Measurements from ENCODE around the gene CIBAR2. TPM values are rescaled to one million over a fixed set of nuclear protein-coding genes. Genes with fewer than 3 reads are reported as not detected.

CIBAR2 gene
- total and polyA plus RNA-seq, 2 experiments from 2014 or later: not detected

DNA sequence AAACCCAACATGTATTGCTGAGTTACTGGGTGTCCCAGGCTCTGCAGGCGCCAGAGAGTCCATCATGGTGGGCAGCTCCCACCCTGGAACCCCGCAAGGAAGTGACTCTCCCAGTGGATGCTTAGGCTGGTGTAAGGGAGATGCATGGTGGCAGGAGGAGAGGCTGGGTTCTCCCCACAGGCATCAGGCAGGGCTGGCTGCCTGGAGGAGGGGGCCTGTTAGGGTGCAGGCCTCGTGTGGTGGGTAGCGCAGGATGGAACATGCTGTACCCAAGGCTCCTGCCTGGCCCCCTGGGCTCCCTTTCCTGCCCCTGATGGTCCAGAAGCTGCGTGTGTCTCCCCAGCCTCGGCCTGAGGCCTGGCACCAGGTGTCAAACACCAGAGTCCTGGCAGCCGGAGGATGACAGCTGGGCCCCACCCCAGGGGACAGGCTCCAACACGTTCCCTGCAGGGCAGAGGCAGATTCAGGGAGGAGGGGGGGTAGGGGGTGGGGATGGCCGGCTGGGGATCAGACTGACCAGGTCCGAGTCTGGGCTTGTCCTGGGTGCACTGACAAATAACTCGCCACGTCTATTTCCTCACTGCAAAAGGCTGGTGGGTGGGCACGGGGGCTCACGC is 40.2 kb upstream of the CIBAR2 start:
- WGBS, 2 experiments (ENCODE audit: low coverage in 1 of 2, low lambda C conversion rate in 2 of 2, missing lambda C conversion rate in 2 of 2): 88 to 91% methylated on average over 10 to 14 of the region's 14 CpGs
- H3K27ac ChIP-seq: no peak overlapping the region

DNA sequence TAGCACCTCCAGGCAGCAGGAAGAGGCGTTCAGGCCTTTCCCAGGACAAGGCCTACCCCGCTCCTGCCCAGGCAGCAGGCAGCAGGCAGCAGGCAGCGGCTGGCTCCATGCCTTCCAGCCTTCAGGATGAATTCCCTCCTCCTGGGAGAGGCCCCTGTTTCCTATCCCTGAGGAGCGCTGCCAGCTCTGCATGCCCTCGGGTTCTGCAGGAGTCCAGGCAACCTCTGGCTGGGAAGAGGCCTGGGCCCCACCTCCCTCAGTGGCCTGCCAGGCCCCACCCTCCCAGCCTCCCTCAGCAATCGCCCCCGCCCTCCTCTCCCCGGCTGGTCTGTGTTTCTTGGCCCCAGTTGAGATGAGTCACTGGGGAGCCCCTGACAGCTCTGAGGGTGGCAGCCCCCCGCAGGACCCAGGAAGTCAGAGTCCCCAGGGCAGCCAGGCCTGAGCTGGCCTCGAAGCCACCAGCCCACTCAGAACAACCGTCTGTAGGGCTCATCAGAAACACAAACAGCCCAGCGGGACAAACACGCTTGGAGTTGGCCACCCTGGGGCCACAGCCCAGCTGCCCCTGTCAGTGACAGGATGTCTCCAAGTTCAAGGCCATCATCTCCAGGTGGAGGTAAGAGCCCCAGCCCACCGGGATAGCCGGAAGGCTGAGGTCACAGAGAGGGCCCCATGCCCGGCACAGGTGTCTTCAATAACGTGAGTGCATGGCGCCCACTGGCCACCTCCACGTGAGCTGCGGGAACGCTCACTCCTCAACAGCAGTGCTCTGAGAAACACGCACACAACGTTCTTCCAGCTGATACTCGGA is 39.5 kb upstream of the CIBAR2 start:
- Histone ChIP-seq H3K4me1 (ENCODE audit: insufficient read depth) (peaks cover 10% of the 10 kb centered on the region), H3K27ac (peak overlapping the region; percentile 12; the same call in 1 of the 2 replicates), H3K79me2 (ENCODE audit: insufficient read depth) (no peaks in the 10 kb centered on the region), H4K20me1 (ENCODE audit: insufficient read depth) (no peaks in the 10 kb centered on the region), H3K9me2 (ENCODE audit: insufficient read depth) (no peaks in the 10 kb centered on the region), H3K36me3 (ENCODE audit: low read depth) (no peaks in the 10 kb centered on the region), H3K9me3 (ENCODE audit: low read depth) (no peaks in the 10 kb centered on the region), H3K4me2 (ENCODE audit: unreplicated experiment) (peak overlapping the region; percentile 16), H3K9ac (peak overlapping the region; percentile 66), H3F3A (ENCODE audit: insufficient read depth) (no peaks in the 10 kb centered on the region), H3K4me3 (no peak overlapping the region), H2AFZ (peak overlapping the region; percentile 63), H3K27me3 (replicated peaks; ENCODE audit: insufficient read depth) (no peaks in the 10 kb centered on the region)
- peak; percentile 86 for DNase-seq
- in situ Hi-C loops (cut with MboI): no loop called here
- WGBS, 2 experiments (ENCODE audit: low coverage in 1 of 2, low lambda C conversion rate in 2 of 2, missing lambda C conversion rate in 2 of 2): 43 to 49% methylated on average over 20 to 24 of the region's 24 CpGs
- TF ChIP-seq EZH2 (IDR thresholded peaks at IDR 0.05; ENCODE audit: insufficient read depth, poor library complexity, severe bottlenecking): no peak

More for the DNA sequence above, 40.2 kb upstream of the CIBAR2 start:
- Histone ChIP-seq H3K4me1 (ENCODE audit: insufficient read depth) (peaks cover 12% of the 10 kb centered on the region), H3K9me3 (ENCODE audit: low read depth) (no peaks in the 10 kb centered on the region), H3K36me3 (ENCODE audit: low read depth) (no peaks in the 10 kb centered on the region), H3K9me2 (ENCODE audit: insufficient read depth) (no peaks in the 10 kb centered on the region), H3K4me3 (no peak overlapping the region), H3F3A (ENCODE audit: insufficient read depth) (no peaks in the 10 kb centered on the region), H3K27me3 (replicated peaks; ENCODE audit: insufficient read depth) (no peaks in the 10 kb centered on the region), H4K20me1 (ENCODE audit: insufficient read depth) (no peaks in the 10 kb centered on the region), H3K79me2 (ENCODE audit: insufficient read depth) (no peaks in the 10 kb centered on the region), H2AFZ (no peak overlapping the region), H3K9ac (no peak overlapping the region), H3K4me2 (ENCODE audit: unreplicated experiment) (no peak overlapping the region)
- in situ Hi-C loops (cut with MboI): no loop called here
- TF ChIP-seq EZH2phosphoT487 (IDR thresholded peaks at IDR 0.05; ENCODE audit: insufficient read depth, low read depth) (no peak), EZH2 (IDR thresholded peaks at IDR 0.05; ENCODE audit: insufficient read depth, poor library complexity, severe bottlenecking) (no peak)
- no peak for DNase-seq

DNA sequence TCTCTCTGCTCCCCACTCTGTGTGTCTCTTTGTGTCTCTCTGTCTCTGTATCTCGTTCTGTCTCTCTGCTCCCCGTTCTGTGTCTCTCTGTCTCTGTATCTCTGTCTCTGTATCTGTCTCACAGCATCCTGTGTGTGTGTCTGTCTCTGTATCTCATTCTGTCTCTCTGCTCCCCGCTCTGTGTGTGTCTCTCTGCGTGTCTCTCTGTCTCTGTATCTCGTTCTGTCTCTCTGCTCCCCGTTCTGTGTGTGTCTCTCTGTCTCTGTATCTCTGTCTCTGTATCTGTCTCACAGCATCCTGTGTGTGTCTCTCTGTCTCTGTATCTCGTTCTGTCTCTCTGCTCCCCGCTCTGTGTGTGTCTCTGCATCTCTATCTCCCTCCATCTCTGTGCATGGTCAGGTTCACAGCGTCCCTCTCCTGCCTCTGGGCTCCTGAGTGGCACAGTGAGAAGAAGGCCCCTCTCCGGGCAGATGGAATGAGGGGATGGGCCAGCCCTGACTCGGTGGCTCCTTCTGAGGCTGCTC is 38.9 kb upstream of the CIBAR2 start:
- H3F3A ChIP-seq (ENCODE audit: insufficient read depth): no peaks in the 10 kb centered on the region
- H3K4me3 ChIP-seq: no peak overlapping the region
- no peaks in the 10 kb centered on the region for H3K27me3 ChIP-seq (replicated peaks; ENCODE audit: insufficient read depth)
- in situ Hi-C loops (cut with MboI): no loop called here
- peak overlapping the region; percentile 66 for H3K9ac ChIP-seq
- TF ChIP-seq EZH2phosphoT487 (IDR thresholded peaks at IDR 0.05; ENCODE audit: insufficient read depth, low read depth): no peak
- TF ChIP-seq EZH2 (IDR thresholded peaks at IDR 0.05; ENCODE audit: insufficient read depth, poor library complexity, severe bottlenecking): no peak
- H4K20me1 ChIP-seq (ENCODE audit: insufficient read depth): no peaks in the 10 kb centered on the region
- DNase-seq: no peak
- no peaks in the 10 kb centered on the region for H3K9me2 ChIP-seq (ENCODE audit: insufficient read depth)
- peak overlapping the region; percentile 16 for H3K4me2 ChIP-seq (ENCODE audit: unreplicated experiment)
- H3K27ac ChIP-seq: peak overlapping the region; percentile 12; the same call in 1 of the 2 replicates
- WGBS, 2 experiments (ENCODE audit: low coverage in 1 of 2, low lambda C conversion rate in 2 of 2, missing lambda C conversion rate in 2 of 2): 67 to 71% methylated on average over 10 to 11 of the region's 11 CpGs
- peak overlapping the region; percentile 63 for H2AFZ ChIP-seq
- peaks cover 10% of the 10 kb centered on the region for H3K4me1 ChIP-seq (ENCODE audit: insufficient read depth)
- no peaks in the 10 kb centered on the region for H3K79me2 ChIP-seq (ENCODE audit: insufficient read depth)
- no peaks in the 10 kb centered on the region for H3K9me3 ChIP-seq (ENCODE audit: low read depth)
- H3K36me3 ChIP-seq (ENCODE audit: low read depth): no peaks in the 10 kb centered on the region

DNA sequence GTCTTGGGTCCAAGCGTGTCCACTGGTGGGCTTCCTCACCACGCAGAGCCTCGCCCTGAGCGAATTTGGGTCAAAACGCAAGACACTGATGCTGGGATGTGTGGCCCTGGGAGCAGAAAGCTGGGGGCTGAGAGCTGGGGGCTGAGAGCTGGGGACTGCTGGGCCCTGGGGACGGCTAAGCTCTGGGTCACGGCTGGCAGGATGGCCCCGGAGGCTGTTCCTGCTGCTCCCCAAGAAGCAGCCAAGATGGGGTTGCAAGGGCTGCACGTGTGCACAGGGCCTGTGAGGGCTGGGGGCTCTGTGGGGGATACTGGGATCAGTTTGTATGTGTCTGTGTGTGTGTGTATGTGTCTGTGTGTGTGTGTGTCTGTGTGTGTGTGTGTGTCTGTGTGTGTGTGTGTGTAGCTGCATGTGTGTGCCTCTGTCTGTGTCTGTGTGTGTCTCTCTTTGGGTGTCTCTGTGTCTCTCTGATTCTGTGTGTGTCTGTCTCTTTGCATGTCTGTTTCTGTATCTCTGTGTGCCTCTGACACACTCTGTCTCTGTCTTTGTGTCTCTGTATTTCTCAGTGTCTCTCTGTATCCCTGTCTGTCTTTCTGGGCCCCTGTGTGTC is 38.2 kb upstream of the CIBAR2 start:
- Histone ChIP-seq H3F3A (ENCODE audit: insufficient read depth) (no peaks in the 10 kb centered on the region), H3K9me2 (ENCODE audit: insufficient read depth) (no peaks in the 10 kb centered on the region), H3K27ac (no peak overlapping the region), H3K4me3 (no peak overlapping the region), H3K27me3 (replicated peaks; ENCODE audit: insufficient read depth) (no peaks in the 10 kb centered on the region), H3K79me2 (ENCODE audit: insufficient read depth) (no peaks in the 10 kb centered on the region), H3K36me3 (ENCODE audit: low read depth) (no peaks in the 10 kb centered on the region), H3K9me3 (ENCODE audit: low read depth) (no peaks in the 10 kb centered on the region), H3K4me2 (ENCODE audit: unreplicated experiment) (no peak overlapping the region), H4K20me1 (ENCODE audit: insufficient read depth) (no peaks in the 10 kb centered on the region), H2AFZ (no peak overlapping the region), H3K9ac (no peak overlapping the region), H3K4me1 (ENCODE audit: insufficient read depth) (peaks cover 10% of the 10 kb centered on the region)
- 90 to 96% methylated on average over 9 of the region's 9 CpGs for WGBS, 2 experiments (ENCODE audit: low coverage in 1 of 2, low lambda C conversion rate in 2 of 2, missing lambda C conversion rate in 2 of 2)
- no peak for DNase-seq
- no peak for TF ChIP-seq EZH2 (IDR thresholded peaks at IDR 0.05; ENCODE audit: insufficient read depth, poor library complexity, severe bottlenecking)
- no peak for TF ChIP-seq EZH2phosphoT487 (IDR thresholded peaks at IDR 0.05; ENCODE audit: insufficient read depth, low read depth)
- in situ Hi-C loops (cut with MboI): no loop called here
